Body of pancreas (tissue), 4 donors: ENCODE measurements around the gene RUNDC3A.

Experiments used
- POLR2A ChIP-seq, 3 donors: fragments of 450-650 bp; IDR thresholded peaks; one replicate each; pipeline ENCODE4 v1.6.1; 2016; ENCODE audit warnings: antibody characterized with exemption in 3 of 3, mild to moderate bottlenecking in 2 of 3
- TF ChIP-seq, protein P1 (sequence below), 7 experiments: fragments of 450-650 bp in 4 of 7; fragments of 200-600 bp in 3 of 7; sonication (generic) in 3 of 7; IDR thresholded peaks; one replicate each; pipeline ENCODE4 v1.5.1; 2016 to 2019; ENCODE audit warnings: antibody characterized with exemption in 7 of 7

DNA sequence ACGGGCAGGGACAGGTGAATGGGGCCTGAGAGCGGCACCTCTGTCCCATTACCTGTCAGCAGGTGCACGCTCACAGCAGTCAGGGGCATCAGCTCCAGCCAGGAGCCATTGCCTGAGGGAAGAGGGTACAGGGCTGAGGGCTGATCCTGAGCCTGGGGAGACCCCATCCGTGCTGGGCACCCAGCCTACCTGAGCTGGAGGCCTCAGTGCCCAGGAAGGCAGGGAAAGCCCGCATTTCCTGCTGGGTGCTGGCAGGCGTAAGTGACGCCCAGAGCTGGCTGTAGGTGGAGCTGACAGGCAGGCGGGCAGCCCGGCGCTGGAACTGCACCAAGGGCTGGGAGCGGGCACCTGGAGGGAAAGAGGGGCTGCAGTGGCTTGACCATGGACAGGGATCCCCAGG lies 47.8 kb downstream of the RUNDC3A start:
- TF ChIP-seq, protein P1, sequence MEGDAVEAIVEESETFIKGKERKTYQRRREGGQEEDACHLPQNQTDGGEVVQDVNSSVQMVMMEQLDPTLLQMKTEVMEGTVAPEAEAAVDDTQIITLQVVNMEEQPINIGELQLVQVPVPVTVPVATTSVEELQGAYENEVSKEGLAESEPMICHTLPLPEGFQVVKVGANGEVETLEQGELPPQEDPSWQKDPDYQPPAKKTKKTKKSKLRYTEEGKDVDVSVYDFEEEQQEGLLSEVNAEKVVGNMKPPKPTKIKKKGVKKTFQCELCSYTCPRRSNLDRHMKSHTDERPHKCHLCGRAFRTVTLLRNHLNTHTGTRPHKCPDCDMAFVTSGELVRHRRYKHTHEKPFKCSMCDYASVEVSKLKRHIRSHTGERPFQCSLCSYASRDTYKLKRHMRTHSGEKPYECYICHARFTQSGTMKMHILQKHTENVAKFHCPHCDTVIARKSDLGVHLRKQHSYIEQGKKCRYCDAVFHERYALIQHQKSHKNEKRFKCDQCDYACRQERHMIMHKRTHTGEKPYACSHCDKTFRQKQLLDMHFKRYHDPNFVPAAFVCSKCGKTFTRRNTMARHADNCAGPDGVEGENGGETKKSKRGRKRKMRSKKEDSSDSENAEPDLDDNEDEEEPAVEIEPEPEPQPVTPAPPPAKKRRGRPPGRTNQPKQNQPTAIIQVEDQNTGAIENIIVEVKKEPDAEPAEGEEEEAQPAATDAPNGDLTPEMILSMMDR (IDR thresholded peaks at IDR 0.05) = no peak
- TF ChIP-seq POLR2A (IDR thresholded peaks at IDR 0.05) = no peak
